ENCODE data around the gene FNDC3A.

DNA sequence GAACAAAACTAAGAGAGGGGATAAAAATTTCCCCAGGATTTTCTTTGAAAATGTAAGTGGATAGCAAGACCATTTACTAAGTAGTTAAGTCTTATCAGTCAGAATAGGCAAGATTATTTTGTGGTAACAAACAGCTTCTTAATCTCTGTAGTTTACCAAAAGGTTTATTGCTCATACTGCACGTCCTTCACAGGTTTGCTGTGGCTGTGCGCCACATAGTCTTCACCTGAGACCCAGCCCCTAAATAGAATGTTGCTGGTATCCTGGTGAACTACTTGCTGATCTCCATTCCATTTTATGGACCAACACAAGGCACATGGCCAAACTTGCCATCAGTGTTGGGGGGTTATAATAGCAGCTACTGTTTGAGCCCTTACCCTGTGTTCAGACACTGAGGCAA lies 44.6 kb downstream of the FNDC3A start:
- TF ChIP-seq, protein P1, sequence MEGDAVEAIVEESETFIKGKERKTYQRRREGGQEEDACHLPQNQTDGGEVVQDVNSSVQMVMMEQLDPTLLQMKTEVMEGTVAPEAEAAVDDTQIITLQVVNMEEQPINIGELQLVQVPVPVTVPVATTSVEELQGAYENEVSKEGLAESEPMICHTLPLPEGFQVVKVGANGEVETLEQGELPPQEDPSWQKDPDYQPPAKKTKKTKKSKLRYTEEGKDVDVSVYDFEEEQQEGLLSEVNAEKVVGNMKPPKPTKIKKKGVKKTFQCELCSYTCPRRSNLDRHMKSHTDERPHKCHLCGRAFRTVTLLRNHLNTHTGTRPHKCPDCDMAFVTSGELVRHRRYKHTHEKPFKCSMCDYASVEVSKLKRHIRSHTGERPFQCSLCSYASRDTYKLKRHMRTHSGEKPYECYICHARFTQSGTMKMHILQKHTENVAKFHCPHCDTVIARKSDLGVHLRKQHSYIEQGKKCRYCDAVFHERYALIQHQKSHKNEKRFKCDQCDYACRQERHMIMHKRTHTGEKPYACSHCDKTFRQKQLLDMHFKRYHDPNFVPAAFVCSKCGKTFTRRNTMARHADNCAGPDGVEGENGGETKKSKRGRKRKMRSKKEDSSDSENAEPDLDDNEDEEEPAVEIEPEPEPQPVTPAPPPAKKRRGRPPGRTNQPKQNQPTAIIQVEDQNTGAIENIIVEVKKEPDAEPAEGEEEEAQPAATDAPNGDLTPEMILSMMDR (IDR thresholded peaks at IDR 0.05) = no peak
- no peak for TF ChIP-seq POLR2A (IDR thresholded peaks at IDR 0.05)
